Left renal cortex interstitium (tissue), 4 donors: ENCODE data around the gene STOX2. TPM values are rescaled to one million over a fixed set of nuclear protein-coding genes. Genes with fewer than 3 reads are reported as not detected.

ENCODE experiments used
- DNase-seq, 4 donors: peaks; one replicate each; pipeline ENCODE4 v3.0.0-alpha.2; 2013; ENCODE audit warnings: low read depth in 4 of 4, low spot score in 2 of 4, missing footprints in 1 of 4
- polyA plus RNA-seq, 4 donors: library from polyadenylated mRNA; unstranded; fragments of 120-200 nt; gene quantifications; one replicate each; pipeline ENCODE4 v1.2.1, GENCODE V29; 2013; ENCODE audit not compliant: insufficient read length in 4 of 4

Gene STOX2, protein sequence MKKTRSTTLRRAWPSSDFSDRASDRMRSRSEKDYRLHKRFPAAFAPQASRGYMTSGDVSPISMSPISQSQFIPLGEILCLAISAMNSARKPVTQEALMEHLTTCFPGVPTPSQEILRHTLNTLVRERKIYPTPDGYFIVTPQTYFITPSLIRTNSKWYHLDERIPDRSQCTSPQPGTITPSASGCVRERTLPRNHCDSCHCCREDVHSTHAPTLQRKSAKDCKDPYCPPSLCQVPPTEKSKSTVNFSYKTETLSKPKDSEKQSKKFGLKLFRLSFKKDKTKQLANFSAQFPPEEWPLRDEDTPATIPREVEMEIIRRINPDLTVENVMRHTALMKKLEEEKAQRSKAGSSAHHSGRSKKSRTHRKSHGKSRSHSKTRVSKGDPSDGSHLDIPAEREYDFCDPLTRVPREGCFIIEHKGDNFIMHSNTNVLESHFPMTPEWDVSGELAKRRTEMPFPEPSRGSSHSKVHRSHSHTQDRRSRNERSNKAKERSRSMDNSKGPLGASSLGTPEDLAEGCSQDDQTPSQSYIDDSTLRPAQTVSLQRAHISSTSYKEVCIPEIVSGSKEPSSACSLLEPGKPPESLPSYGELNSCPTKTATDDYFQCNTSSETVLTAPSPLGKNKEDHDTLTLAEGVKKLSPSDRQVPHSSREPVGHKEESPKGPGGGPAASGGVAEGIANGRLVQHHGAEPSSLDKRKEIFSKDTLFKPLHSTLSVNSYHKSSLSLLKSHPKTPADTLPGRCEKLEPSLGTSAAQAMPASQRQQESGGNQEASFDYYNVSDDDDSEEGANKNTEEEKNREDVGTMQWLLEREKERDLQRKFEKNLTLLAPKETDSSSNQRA (N-terminal part only)
- polyA plus RNA-seq = 10 to 100 TPM in 2 of 4 donors, 1 to 10 TPM in 2; 8.8 to 12.8 (median 10.4) TPM

DNA sequence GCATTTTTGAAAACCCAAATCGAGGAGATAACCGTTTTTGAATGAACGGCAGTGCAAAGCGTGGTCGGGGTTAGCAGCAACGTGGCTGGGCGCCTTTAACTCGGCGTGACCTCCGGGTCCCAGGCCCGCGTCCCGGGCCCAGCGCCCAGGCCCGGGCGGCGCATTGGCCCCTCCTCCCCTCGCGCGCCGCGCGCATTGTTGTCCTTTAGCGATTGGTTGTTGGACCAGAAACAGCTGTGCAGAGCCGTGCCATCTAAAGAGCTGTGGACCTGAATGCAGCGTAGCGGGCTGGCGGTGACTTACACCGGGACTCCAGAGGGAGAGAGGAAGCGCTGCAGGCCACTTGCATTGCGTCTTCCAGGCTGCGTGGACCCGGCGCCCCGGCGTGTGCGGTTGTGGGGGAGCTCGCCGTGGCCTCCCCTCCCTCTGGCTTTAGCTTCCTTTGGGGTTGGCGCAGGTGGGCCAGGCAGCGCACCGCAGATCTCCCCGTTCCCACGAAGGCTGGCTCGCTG is at the start of gene STOX2:
TSS of gene STOX2 (plus strand) at position 227 of the 512 bp plus-strand sequence. CDS start 1,484 bp downstream, outside the sequence.
- peak in 1 of 4 donors; percentile 71 for DNase-seq

DNA sequence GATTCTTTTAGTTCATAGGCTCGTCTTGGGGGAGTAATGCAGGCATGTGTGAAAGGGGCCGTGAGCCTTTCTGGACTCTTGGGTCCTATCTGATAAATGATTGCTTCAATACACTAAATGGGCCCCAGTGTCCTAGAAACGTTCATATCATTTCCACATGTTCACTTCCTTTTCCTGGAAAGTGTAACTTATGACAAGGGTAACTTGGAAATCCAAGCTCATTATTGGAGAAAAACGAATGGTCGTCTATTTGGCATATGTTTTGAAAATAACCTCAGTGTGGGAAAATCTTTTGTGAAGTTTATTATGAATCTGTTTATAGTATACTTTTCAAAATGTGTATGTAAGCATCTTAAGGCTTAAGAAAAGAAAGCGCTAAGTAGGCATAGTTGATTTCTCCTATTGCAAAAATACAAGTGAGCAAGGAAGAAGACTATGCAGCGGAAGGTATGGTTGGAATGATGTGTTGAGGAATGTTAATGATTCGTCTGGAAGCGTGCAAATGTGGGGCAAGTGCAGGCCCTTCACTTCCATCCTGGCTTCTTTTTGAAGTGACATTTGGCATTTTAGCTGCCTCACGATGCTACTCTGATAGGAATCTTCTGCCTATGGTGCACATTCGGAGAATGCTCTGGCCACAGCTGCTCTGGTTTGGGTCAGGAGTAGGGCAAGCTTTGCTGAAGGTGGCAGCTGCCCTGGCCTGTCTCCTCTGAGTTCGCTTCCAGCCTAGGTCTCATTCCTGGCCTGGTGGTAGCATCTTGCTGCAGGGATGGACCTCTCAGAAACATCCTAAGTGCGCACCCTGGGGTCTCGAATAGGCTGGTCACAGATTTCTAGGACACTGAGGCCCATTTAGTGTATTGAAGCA is 49.5 kb upstream of the STOX2 start:
- DNase-seq = no peak

DNA sequence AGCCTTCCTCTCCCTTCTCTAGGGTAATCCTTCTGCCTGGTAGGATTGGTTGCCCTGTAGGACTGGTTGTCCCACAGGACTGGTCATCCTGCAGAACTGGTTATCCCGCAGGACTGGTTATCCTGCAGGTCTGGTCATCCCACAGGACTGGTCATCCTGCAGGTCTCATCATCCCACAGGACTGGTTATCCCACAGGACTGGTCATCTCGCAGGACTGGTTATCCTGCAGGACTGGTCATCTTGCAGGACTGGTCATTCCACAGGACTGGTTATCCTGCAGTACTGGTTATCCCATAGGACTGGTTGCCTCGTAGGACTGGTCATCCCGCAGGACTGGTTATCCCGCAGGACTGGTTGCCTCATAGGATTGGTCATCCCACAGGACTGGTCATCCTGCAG is 48.1 kb upstream of the STOX2 start:
- no peak for DNase-seq

DNA sequence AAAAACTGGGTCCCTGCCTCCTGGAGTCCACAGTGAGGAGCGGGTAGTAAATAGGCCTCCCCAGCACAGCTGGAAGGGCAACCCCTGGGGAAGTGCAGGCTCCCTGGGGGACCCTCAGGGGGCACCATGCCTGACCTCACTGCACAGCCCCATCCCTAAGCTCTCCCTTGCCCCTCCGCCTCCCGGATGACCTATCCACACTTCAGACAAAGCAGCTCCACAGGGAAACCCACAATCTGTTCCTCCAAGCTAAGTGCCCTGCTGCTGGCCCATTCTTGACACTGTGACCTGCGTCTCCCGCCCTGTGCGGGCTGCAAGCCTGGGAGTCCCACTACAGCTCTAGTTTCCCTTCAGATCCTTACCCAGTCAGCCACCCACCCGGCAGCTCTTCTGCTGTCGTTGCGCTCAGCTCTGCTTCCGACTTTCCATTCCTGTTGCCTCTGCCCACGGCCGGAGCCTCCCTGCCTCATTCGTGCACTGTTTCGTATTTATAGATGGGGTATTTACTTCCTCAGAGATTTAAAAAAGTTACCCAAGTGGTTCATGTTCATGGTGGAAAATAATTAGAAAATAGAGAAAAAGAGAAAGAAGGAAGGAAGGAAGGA is 47.0 kb upstream of the STOX2 start:
- no peak for DNase-seq

DNA sequence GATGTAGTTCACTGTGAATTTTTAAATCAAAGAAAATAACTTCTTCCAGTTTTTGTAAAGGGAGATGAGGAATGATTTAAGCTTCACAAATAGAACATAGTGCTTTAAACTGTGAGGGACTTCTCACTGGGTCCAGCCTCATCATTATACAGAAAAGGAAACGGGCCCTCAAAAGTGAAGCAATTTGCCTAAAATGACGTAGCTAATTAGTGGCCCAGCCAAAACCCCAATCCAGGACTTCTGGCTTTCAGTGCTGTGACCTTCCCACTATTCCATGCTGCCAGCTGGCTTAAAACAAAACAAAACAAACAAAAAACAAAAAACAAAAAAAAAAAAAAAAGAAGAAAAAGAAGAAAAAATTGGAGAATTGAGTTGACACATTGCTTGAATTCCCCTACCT is 45.0 kb upstream of the STOX2 start:
- DNase-seq = no peak

DNA sequence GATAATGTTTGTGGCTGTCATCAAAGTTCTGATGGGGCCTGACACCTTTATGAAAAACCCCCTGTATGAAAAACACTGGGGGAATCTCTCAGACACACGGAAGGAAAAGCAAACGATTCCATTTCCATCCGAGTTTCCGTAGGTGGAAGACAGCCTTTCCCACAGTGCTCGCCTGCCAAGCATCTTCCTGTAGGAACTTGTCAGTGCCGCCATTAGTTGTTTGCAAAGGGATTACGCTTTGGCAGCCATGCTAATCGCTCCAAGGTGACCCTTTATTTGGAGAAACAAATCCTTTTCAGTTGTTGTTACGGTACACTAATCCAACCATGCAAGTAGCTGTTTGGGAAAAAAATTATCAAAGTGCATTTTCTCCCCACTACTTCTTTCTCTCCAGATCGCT is 44.4 kb upstream of the STOX2 start:
- DNase-seq = no peak

DNA sequence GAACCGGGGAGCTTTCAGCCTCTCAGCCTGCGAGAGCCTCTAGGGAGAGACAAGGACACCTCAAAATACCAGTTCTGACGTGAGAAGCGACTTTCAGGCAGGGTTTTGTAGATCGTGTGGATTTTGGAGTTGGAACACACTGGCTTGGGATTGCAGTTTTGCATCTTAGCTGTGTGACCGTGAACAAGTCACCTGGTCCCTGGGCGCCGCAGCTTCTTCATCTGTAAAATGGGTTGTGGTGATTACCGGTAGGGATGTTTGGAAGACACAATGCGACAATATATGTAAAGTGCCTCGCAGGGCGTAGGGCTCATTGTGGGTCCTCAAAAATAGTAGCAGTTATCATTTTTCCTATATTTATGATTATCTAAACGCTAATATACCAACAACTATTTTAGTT is 43.7 kb upstream of the STOX2 start:
- no peak for DNase-seq

DNA sequence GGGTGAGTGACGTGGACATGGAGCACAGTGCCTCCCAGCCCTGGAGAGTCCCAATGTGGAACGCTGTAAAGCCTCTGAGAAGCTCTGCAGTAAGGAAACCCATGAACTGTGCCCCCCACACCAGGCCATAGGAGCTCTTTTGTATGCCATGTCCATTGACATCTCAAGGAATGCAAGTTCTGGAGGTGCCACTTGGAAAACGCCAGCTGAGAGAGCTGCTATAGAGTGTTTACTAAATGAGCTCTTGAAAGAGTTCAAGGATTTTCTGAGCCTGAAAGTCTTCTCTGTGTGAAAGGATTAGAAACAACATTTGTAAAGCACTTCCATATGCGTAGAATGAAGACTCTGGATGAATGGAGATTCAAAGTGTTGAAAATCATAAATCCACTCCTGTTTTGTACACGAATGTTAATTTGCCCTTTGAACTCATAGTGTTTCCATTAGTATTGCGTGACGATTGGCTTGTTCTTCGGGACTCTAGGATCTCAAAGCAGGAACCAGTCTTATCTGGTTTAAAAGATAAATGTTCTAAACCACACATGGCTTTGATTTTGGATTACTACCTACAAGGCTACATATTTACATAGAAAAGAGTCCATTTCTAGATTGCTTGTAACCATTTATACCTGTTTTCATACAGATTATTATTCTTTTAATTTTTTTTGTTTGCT is 41.8 kb upstream of the STOX2 start:
- no peak for DNase-seq

DNA sequence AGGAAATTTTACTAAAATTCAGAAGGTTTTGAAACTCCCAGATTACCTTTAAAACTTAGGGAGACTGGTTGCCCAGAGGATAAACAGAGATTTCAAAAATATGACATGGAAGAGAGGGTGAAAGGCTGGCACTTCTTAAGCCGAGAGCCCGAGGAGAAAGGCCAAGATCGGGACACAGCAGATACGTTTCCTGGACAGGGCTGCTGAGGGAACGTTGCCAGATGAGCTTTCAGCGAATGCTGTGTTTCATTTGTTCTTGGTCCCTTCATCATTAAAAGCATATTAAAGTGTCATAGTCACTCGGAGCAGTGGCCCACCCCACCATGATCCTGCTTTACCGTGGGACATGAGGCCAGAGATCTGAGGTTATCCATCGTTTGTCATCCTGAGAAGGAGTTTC is 37.9 kb upstream of the STOX2 start:
- DNase-seq = no peak

DNA sequence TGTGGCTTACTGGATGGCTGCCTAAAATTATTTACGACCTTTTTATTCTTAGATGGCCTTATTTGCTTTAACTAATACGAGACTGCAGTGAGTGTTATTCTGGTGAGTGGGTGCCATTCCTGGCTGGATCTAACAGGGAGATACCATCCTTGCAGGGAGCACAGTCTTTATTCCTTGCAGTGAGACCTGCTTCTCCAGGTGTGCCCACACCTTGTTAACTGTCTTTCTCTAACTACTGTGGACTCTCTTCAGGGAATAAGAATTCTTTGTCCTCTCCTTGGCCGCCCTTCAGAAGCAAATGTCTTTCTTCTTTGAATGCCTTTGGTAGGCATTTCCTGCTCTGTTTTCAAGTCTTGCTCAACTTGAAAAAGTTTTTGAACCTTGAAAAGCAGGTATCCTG is 34.1 kb upstream of the STOX2 start:
- DNase-seq = no peak

DNA sequence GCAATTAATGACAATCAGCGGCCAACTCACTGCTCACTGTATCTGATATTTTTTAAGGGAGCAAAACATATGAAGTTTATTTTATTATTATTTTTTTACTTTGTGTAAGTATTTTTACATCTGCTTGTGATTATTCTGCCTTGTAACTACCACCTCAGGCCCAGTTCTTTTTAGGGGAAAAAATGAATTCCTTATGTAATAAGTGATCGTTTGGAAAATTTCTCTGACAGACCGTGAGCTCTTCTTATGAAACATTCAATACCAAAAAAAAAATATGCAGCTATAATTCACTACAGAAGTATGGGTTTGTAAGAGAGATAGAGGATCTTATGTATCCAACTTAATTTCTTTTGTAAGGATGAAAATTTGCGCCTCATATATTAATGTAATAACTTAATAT is 33.5 kb upstream of the STOX2 start:
- DNase-seq = no peak

DNA sequence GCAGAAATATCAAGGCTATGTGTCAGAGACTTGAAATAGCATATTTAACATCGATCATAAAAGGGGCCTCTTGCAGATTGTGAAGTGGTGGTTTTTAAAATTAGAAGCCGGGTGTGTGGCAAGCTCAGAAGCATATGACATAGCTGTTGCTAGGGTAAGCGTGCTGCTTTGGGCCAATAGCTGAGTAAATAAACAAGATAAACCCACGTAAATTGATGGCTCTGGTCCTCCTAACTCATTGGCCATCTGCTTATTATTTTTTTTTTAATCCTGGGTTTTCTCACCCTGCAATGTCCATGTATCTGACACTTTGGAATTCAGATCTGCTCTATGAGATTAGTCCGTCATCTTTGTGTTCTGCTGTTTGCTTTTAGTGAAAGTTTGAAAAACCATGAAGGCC is 32.6 kb upstream of the STOX2 start:
- no peak for DNase-seq

DNA sequence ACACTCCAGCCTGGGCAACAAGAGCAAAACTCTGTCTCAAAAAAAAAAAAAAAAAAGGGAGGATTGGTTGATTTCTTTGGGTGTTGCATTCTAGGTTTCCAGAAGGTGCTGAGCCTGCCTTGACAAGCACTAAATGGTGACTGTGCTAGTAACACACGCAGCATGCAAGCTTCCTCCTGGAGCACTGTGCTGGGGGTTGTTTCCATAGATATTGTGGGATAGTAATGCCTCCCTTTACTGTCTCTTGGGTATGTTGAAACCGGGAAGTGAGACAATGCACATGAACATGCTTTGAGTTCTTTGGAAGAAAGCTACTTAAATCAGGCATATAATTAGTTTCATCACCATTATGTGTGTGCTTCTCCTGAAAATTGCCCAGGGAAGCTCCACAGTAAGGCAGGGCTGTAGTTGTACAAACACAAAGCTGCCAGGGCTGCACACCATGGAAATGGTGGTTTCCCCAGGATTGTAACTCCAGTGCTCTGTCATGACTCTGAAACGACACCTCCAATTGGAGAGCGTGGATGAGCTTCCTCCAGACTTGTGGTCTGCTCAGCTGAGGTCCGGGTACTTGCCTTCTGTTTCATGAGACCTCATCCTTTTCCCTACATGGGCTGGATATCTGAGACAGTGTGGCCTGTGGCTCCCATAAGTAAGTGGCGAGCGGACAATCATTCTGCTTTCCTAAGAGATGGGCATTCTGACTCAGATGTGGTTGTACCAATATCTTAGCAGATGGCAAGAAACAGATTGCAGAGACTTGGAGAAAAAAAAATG is 31.5 kb upstream of the STOX2 start:
- no peak for DNase-seq

DNA sequence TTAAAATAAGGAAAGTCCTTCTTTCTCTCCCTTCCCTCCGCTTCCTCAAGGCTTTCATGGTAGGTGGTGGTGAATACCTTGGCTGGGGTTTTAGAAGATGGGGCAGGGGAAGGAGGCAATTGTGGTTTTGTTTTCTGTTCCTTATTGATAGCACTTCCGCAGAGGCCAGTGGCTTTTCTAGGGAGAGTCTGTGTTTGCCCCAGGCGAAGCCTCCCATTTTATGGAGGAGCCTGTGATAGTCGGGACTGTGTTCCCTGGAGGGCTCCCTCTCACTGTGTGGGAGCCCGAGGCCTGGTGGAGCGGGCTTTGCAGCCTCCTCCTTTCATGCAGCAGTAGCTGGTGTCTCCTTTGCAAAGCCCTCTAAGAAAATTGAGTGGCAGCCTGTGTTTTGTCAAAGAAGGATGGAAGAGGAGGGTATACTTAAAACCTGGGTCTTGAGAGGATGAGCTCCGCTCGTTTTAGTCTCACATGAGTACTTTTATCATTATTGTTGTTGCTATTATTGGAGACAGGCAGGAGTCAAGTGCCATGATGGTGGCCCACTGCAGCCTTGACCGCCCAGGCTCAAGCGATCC is 29.8 kb upstream of the STOX2 start:
- no peak for DNase-seq

DNA sequence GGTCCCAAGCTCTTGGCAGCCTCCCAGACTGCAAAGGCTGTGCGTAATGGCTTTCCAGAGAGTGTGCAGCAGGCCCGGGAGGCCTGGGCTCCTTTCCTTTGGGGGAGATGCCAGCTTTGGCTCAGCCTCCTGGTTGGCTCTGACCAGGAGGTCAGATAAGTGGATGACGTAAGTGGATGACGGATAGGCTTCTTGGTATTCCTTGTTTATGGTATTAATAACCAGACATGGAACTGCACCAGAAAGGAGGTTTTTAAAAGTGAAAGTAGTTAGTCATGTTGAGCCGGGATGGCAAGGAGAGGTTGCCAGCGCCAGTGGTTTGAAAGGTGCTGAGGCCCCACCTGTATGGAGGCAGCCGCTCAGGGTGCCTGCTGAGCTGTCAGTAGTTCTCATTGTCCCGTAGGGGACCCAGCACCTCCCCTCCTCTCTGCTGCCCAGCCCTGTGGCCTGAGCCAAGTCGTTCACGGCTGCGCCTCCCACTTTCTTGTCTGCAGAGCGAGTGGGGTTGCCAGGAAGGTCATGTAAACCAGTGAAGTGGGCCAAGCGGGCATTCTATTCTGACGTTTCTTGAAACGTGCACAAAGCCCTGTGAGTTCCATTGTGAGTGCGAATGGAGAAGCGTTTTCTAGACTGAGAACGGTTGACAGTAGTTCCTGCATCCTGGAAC is 28.7 kb upstream of the STOX2 start:
- DNase-seq = peak in 3 of 4 donors; percentile 29 to 43 (median 32)

DNA sequence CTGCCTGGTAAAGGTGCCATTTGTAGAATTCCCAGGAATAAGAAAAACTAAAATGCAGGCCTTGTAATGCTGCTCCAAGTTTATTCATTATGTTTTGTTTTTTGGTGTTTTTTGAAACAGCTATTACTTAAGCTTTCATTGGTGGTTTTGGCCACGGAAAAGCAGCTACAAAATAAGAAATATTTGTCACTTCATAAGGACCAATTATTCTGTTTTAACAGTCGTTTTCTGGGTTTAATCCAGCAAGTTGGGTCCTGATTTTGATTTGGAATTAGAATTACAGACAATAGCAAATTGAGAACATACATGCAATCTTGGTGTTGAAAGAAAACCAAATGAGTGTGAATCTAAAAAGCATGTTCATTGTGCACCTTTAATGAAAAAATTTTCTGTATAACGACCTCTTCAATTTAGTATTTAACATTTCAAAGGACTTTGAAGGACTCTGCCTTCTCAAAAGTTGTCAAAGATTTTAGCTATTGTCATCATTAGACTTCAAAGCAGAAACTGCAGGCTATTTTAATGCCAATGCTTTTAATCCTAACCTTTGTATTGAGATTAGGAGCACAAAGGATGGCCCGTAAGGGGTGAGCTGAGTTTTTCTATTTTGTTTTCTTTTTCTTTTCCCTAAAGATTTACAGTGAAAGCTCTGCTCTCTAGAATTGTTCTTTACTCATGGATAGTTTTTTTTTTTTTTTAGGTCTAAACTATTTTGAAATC is 26.7 kb upstream of the STOX2 start:
- no peak for DNase-seq

DNA sequence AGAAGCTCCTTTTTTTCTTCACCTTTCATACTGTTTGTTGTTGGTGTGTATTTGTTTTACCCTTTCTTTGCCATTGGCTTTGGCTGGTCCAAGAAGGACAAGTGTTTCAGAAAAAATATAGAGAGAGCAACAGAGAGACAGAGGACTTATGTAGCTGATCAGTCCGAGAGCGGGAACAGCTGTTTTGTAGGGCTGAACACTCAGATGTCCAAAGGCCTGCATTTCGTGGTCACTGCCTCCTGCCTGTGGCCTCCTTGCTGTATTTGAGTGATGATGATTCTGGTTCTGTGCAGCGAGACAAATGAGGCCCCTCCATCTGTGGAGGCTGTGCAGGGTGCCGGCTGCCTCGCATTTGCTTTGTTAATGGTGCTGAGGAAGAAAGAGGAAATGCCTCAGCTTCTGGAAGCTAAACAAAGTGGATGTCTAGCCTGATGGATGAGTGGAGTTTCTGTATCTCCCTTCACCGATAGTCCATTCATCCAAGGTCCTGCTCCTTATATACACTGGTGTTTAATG is 19.8 kb upstream of the STOX2 start:
- DNase-seq = no peak
